GM23248 (cell line): ENCODE data around the gene FGGY. TPM values are rescaled to one million over a fixed set of nuclear protein-coding genes. Genes with fewer than 3 reads are reported as not detected.

ENCODE experiments used
- DNase-seq: peaks from one replicate; pipeline ENCODE4 v3.0.0-alpha.2; 2015
- H2AFZ ChIP-seq: fragments of 200-600 bp; sonication (generic); 2 replicates; pipeline ENCODE4 v1.6.1; 2016; ENCODE audit warnings: antibody characterized with exemption
- H3F3A ChIP-seq: fragments of 200-600 bp; sonication (generic); 2 replicates; pipeline ENCODE4 v1.6.1; 2016; ENCODE audit warnings: mild to moderate bottlenecking, antibody characterized with exemption, mixed run types; ENCODE audit not compliant: insufficient read depth
- H3K27ac ChIP-seq: fragments of 200-600 bp; sonication (generic); 2 replicates; pipeline ENCODE4 v1.5.1; 2016; ENCODE audit warnings: mild to moderate bottlenecking
- H3K27me3 ChIP-seq: fragments of 200-600 bp; sonication (generic); replicated peaks from 2 replicates; pipeline ENCODE4 v1.6.1; 2016; ENCODE audit warnings: mild to moderate bottlenecking; ENCODE audit not compliant: insufficient read depth
- H3K36me3 ChIP-seq: fragments of 200-600 bp; sonication (generic); 2 replicates; pipeline ENCODE4 v1.6.1; 2016; ENCODE audit warnings: low read depth, mild to moderate bottlenecking
- H3K4me1 ChIP-seq: fragments of 200-600 bp; sonication (generic); 2 replicates; pipeline ENCODE4 v1.6.1; 2016; ENCODE audit warnings: mild to moderate bottlenecking; ENCODE audit not compliant: insufficient read depth
- H3K4me2 ChIP-seq: fragments of 200-600 bp; sonication (generic); one replicate; pipeline ENCODE4 v1.6.1; 2016; ENCODE audit warnings: mild to moderate bottlenecking; ENCODE audit not compliant: unreplicated experiment
- H3K4me3 ChIP-seq: fragments of 200-600 bp; sonication (generic); 2 replicates; pipeline ENCODE4 v1.5.1; 2016; ENCODE audit warnings: mild to moderate bottlenecking
- H3K79me2 ChIP-seq: fragments of 200-600 bp; sonication (generic); 2 replicates; pipeline ENCODE4 v1.6.1; 2016; ENCODE audit warnings: mild to moderate bottlenecking; ENCODE audit not compliant: insufficient read depth
- H3K9ac ChIP-seq: fragments of 200-600 bp; sonication (generic); 2 replicates; pipeline ENCODE4 v1.6.1; 2016; ENCODE audit warnings: mild to moderate bottlenecking
- H3K9me2 ChIP-seq: fragments of 200-600 bp; sonication (generic); 2 replicates; pipeline ENCODE4 v1.6.1; 2016; ENCODE audit warnings: mixed run types, mild to moderate bottlenecking, moderate library complexity; ENCODE audit not compliant: insufficient read depth
- H3K9me3 ChIP-seq: fragments of 200-600 bp; sonication (generic); one replicate; pipeline ENCODE4 v1.6.1; 2017; ENCODE audit warnings: low read depth
- H4K20me1 ChIP-seq: fragments of 200-600 bp; sonication (generic); 2 replicates; pipeline ENCODE4 v1.6.0; 2016; ENCODE audit not compliant: insufficient read depth
- EZH2 ChIP-seq: fragments of 200-600 bp; sonication (generic); IDR thresholded peaks from 2 replicates; pipeline ENCODE4 v1.6.1; 2018; ENCODE audit warnings: antibody characterized with exemption, mild to moderate bottlenecking; ENCODE audit not compliant: insufficient read depth, poor library complexity, severe bottlenecking
- EZH2phosphoT487 ChIP-seq: fragments of 200-600 bp; sonication (generic); IDR thresholded peaks from 2 replicates; pipeline ENCODE4 v1.6.1; 2018; ENCODE audit warnings: antibody characterized with exemption, moderate library complexity, mild to moderate bottlenecking, low read depth; ENCODE audit not compliant: insufficient read depth
- WGBS, 2 experiments: methylation state at CpG; one replicate each; pipeline ENCODE4 v1.1.6; 2015 to 2017; ENCODE audit warnings: low lambda C conversion rate in 2 of 2, low coverage in 1 of 2; ENCODE audit errors: missing lambda C conversion rate in 2 of 2; 5-methylcytosine and 5-hydroxymethylcytosine counted together
- in situ Hi-C: fragments of 300-500 bp; cut with MboI; formaldehyde crosslinking; loops from 2 replicates; pipeline ENCODE4 v1.15.0; 2020
- polyA plus RNA-seq: library from polyadenylated mRNA; unstranded; fragments of >200 nt; fragmentation: Nextera tagmentation; extraction: Ambion mirVana; gene quantifications from 2 replicates; pipeline ENCODE4 v1.2.1, GENCODE V29; 2016
- total RNA-seq: library from RNA; depleted of rRNA; stranded (reverse); fragments of >200 nt; shearing (Covaris generic); gene quantifications from 2 replicates; pipeline ENCODE4 v1.2.3, GENCODE V29; 2014

FGGY gene
- total and polyA plus RNA-seq, 2 experiments from 2014 or later, result 12.8 to 16.9 TPM

DNA sequence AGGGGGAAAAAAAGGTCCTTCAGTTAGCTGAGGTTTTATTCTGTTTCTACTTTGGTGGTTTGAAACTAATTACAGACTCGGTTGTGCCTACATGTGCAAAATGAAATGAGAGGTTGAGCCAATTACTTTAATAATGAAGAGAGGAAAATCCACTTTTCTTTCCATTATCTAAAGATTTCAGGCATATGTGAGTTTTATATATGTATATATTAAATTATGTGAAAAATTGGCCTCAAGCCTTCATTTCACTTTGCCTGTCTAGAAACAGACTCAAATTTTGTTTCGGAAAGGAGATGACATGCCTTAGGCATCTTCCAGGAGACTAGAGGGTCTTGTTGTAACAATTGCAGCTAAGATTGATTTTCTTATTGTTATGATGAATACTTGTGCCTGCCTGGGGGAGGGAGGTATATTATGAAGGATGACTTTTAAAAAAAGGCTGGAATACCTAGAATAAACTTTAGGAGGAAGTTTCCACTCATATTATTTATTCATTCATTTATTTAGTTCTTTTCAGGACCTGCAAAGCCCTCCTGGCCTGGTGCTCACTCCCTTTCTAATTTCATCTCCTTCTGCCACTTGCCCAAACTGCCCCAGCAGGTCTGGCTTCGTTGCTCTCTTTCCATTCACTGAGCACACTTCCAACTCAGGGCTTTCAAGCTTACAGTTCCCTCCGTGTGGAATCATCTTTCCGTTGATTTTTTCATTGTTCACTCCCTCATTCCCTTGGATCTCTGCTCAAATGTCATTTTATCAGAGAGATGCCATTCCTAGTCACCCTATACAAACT, 423.6 kb downstream of the FGGY start:
- WGBS, 2 experiments, result 46 to 47% methylated on average over 5 of the region's 5 CpGs
- Histone ChIP-seq H3K9me3 (no peaks in the 10 kb centered on the region), H3K27me3 (no peaks in the 10 kb centered on the region), H3K4me2 (no peak overlapping the region), H3K9me2 (no peaks in the 10 kb centered on the region), H3K9ac (no peak overlapping the region), H4K20me1 (no peaks in the 10 kb centered on the region), H3K27ac (no peak overlapping the region), H3K4me3 (no peak overlapping the region), H3F3A (no peaks in the 10 kb centered on the region), H2AFZ (no peak overlapping the region), H3K79me2 (no peaks in the 10 kb centered on the region), H3K4me1 (no peaks in the 10 kb centered on the region), H3K36me3 (no peaks in the 10 kb centered on the region)
- TF ChIP-seq EZH2 (no peak), EZH2phosphoT487 (no peak)
- in situ Hi-C loops, result no loop called here
- no peak for DNase-seq

DNA sequence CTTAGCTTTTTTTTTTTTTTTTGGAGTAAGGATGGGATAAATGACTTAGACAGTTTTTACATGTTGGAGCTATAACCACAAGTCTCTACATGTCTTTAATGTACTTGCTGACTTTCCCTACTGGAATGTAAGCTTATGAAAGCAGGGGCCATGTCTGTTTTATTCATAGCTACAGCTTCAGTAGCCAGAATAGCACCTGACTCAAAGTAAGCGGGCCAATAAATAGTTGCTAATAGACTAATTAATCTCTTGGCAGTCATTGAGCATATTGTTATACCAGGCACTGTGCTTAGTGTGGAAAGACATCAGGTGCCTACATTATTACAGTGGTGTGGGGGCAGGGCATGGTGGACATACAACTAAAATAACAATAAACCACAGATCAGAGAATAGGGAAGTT, 433.4 kb downstream of the FGGY start:
- Histone ChIP-seq H3K4me2 (peak overlapping the region; percentile 64), H3K79me2 (no peaks in the 10 kb centered on the region), H3F3A (peaks cover 35% of the 10 kb centered on the region), H3K4me1 (peaks cover 41% of the 10 kb centered on the region), H2AFZ (peak overlapping the region; percentile 37; the same call in 1 of the 2 replicates), H3K9me2 (no peaks in the 10 kb centered on the region), H3K27me3 (no peaks in the 10 kb centered on the region), H3K9me3 (no peaks in the 10 kb centered on the region), H3K4me3 (0 out of 2 replicates have a peak overlapping the region, but pooled peaks have one; percentile 19), H4K20me1 (no peaks in the 10 kb centered on the region), H3K27ac (peak overlapping the region; percentile 96), H3K36me3 (no peaks in the 10 kb centered on the region), H3K9ac (peak overlapping the region; percentile 72)
- in situ Hi-C loops, result no loop called here
- 9 to 12% methylated on average over 1 of the region's 1 CpG for WGBS, 2 experiments
- DNase-seq, result peak; percentile 90
- TF ChIP-seq EZH2phosphoT487 (no peak), EZH2 (no peak)

- Histone ChIP-seq H3K4me3 (0 out of 2 replicates have a peak overlapping the region, but pooled peaks have one; percentile 19), H3K79me2 (no peaks in the 10 kb centered on the region), H3K9ac (peak overlapping the region; percentile 72), H3K36me3 (no peaks in the 10 kb centered on the region), H3K4me1 (peaks cover 41% of the 10 kb centered on the region), H3K27ac (peak overlapping the region; percentile 96), H2AFZ (peak overlapping the region; percentile 69), H3K4me2 (peak overlapping the region; percentile 64), H3K9me3 (no peaks in the 10 kb centered on the region), H4K20me1 (no peaks in the 10 kb centered on the region), H3K27me3 (no peaks in the 10 kb centered on the region), H3F3A (peaks cover 35% of the 10 kb centered on the region), H3K9me2 (no peaks in the 10 kb centered on the region)
- WGBS, 2 experiments, result 2% methylated on average over 12 of the region's 12 CpGs
- peak; percentile 97 for DNase-seq
- in situ Hi-C loops, result no loop called here
- TF ChIP-seq EZH2phosphoT487 (no peak), EZH2 (no peak)
Observed at GRCh38 chr1:59730759-59731478, 434.0 kb downstream of the FGGY start.

DNA sequence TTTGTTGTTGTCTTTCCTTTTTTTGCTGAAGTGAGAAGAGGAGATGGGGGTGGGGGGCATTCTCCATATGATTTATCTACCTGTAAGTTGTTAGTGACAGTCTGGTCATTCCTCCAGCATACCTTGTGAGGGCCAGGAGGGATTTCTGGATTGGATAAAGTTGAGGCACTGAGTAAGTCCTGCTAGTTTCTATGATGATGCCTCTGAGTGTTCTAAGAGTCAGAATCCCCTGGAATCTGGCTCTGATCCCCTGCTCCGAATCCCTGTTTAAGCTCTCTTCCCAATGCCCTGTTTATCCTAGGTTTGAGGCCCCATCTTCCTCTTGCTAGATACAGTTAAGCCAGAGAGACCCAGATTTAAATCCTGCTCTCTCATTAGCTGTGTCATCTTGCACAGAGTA, 434.7 kb downstream of the FGGY start:
- H2AFZ ChIP-seq, result peak overlapping the region; percentile 69
- peaks cover 35% of the 10 kb centered on the region for H3F3A ChIP-seq
- DNase-seq, result peak; percentile 34
- peak overlapping the region; percentile 72 for H3K9ac ChIP-seq
- H3K4me1 ChIP-seq, result peaks cover 41% of the 10 kb centered on the region
- H4K20me1 ChIP-seq, result no peaks in the 10 kb centered on the region
- in situ Hi-C loops, result no loop called here
- H3K9me3 ChIP-seq, result no peaks in the 10 kb centered on the region
- 80 to 100% methylated on average over 1 of the region's 1 CpG for WGBS, 2 experiments
- TF ChIP-seq EZH2phosphoT487 (no peak), EZH2 (no peak)
- no peak overlapping the region for H3K4me3 ChIP-seq
- no peaks in the 10 kb centered on the region for H3K9me2 ChIP-seq
- H3K4me2 ChIP-seq, result peak overlapping the region; percentile 64
- no peaks in the 10 kb centered on the region for H3K27me3 ChIP-seq
- H3K79me2 ChIP-seq, result no peaks in the 10 kb centered on the region
- peak overlapping the region; percentile 96 for H3K27ac ChIP-seq
- H3K36me3 ChIP-seq, result no peaks in the 10 kb centered on the region
